HL-60 (cell line): ENCODE data around the gene LRRTM3.

ENCODE experiments used
- DNase-seq, 2 experiments: peaks; one replicate each; pipeline ENCODE4 v3.0.0-alpha.2; 2010 to 2020; ENCODE audit warnings: low read depth in 1 of 2, low spot score in 1 of 2
- H3K27ac ChIP-seq: fragments of 250-450 bp; sonication (Bioruptor Pico); replicated peaks from 2 replicates; pipeline ENCODE4 v1.5.1; 2020; ENCODE audit warnings: mild to moderate bottlenecking, moderate library complexity
- H3K27me3 ChIP-seq: fragments of 250-450 bp; sonication (Bioruptor Pico); 2 replicates; pipeline ENCODE4 v1.5.1; 2021; ENCODE audit warnings: mild to moderate bottlenecking, moderate library complexity; ENCODE audit not compliant: insufficient read depth, poor library complexity, severe bottlenecking
- H3K4me3 ChIP-seq: replicated peaks from 2 replicates; pipeline ENCODE4 v1.5.1; 2011; ENCODE audit warnings: mild to moderate bottlenecking, control low read depth, low read length; ENCODE audit not compliant: insufficient read depth
- CTCF ChIP-seq: IDR thresholded peaks from one replicate; pipeline ENCODE4 v1.5.1; 2011; ENCODE audit warnings: low read length, control low read depth, inconsistent platforms; ENCODE audit not compliant: insufficient read depth
- GABPA ChIP-seq: IDR thresholded peaks from 2 replicates; pipeline ENCODE4 v1.6.1; 2012; ENCODE audit warnings: low read depth
- POLR2AphosphoS5 ChIP-seq: IDR thresholded peaks from 2 replicates; pipeline ENCODE4 v1.6.1; 2012; ENCODE audit warnings: low read depth
- REST ChIP-seq: IDR thresholded peaks from 2 replicates; pipeline ENCODE4 v1.6.1; 2012; ENCODE audit warnings: low read depth; ENCODE audit not compliant: insufficient replicate concordance
- SPI1 ChIP-seq: IDR thresholded peaks from 2 replicates; pipeline ENCODE4 v1.6.1; 2012; ENCODE audit warnings: low read depth, mild to moderate bottlenecking, borderline replicate concordance

Gene LRRTM3

GRCh38 chr10:67033878-67034277, 108.0 kb downstream of the LRRTM3 start:
- no peaks in the 10 kb centered on the region for H3K27me3 ChIP-seq
- no peak overlapping the region for H3K27ac ChIP-seq
- TF ChIP-seq CTCF (no peak), POLR2AphosphoS5 (no peak), SPI1 (no peak), GABPA (no peak), REST (no peak)
- H3K4me3 ChIP-seq = no peak overlapping the region
- DNase-seq = no peak

GRCh38 chr10:67036808-67037207, 111.0 kb downstream of the LRRTM3 start:
- no peak overlapping the region for H3K27ac ChIP-seq
- H3K27me3 ChIP-seq = no peaks in the 10 kb centered on the region
- no peak for TF ChIP-seq POLR2AphosphoS5
- TF ChIP-seq GABPA = no peak
- no peak for TF ChIP-seq CTCF
- TF ChIP-seq SPI1 = no peak
- TF ChIP-seq REST = no peak
- no peak overlapping the region for H3K4me3 ChIP-seq
- no peak for DNase-seq

GRCh38 chr10:67043041-67043440, 117.2 kb downstream of the LRRTM3 start:
- Histone ChIP-seq H3K27ac (no peak overlapping the region), H3K4me3 (no peak overlapping the region), H3K27me3 (no peaks in the 10 kb centered on the region)
- TF ChIP-seq GABPA (no peak), POLR2AphosphoS5 (no peak), CTCF (no peak), REST (no peak), SPI1 (no peak)
- no peak for DNase-seq
